GM12874 (cell line): ENCODE data around the gene DLG3.

Source experiments
- CTCF ChIP-seq: IDR thresholded peaks from 2 replicates; pipeline ENCODE4 v1.5.1; 2011; ENCODE audit warnings: low read depth, mild to moderate bottlenecking, control low read depth, low read length, moderate library complexity; ENCODE audit not compliant: insufficient read depth

Gene DLG3

DNA sequence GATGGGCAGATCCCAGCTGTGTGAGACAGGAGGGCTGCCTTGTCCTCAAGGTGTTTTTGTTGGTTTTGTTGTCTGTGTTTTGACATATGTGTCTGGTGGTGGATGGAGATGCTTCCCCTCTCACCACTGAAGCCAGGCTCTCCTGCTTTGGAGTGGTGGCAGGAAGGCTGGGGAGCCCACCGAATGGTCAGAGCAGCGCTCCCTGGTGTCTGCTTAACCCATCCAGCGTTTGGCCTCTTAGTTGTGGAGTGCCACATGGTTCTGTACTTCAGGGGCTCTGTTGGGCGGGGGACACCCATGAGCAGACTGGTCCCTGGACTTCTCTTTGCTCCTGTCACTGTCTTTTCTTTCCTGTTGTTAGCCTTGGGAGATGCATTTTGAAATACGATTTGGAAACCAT lies 51.9 kb downstream of the DLG3 start:
- TF ChIP-seq CTCF: no peak

GRCh38 chrX:70497026-70497425 lies 52.4 kb downstream of the DLG3 start:
- no peak for TF ChIP-seq CTCF

GRCh38 chrX:70498129-70498528 lies 53.5 kb downstream of the DLG3 start:
- TF ChIP-seq CTCF: no peak

DNA sequence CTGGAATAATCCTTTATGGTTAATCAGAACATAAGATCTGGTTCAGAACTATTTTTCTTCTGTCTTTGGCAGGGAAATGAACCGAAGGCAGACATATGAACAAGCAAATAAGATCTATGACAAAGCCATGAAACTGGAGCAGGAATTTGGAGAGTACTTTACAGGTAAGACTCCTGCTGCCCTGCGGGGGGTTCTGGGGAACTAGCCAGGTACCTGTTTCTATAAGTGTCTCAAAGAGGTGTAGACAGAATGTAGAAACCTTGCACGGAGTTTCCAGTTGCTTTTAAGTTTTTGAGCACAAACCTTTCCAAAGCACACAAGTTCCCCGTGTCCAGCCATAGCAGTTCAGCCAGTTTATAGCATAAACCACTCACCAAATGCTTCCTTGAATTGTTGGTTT lies 56.2 kb downstream of the DLG3 start:
- no peak for TF ChIP-seq CTCF

DNA sequence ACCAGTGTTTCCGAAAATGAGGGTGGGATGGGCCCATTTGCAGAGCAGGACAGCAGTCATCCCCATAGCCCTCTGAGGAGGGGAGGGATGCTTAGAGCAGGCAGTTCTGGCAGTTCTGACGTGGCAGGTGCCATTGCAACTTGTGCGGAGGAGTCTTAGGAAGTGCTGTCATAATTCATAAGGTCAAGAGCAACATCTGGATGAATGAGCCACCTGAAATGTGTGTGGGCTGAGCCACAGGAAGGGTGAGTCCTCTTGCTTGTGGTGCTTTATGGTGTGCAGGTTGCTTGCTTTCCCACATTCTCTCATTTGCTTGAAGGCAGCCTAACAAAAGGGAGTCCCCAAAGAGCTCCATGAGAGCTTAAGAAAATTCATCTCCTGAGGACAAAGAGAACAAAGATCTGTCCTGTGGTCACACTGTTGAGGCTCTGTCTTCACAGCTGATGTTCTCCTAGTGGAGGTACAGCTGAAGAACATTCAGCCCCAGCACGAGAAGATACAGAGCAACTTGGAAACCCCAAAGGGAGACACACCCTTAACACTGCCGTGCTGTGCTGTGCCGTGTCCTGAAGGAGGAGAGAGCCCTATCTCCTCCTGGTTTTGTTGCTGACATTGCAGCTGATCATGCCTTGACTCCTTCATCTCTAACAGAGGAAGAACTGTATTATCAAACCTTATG lies 60.3 kb downstream of the DLG3 start:
- no peak for TF ChIP-seq CTCF

- no peak for TF ChIP-seq CTCF
Measured at GRCh38 chrX:70505451-70505841, 60.8 kb downstream of the DLG3 start.

GRCh38 chrX:70508296-70508911 lies 63.8 kb downstream of the DLG3 start:
- no peak for TF ChIP-seq CTCF
